Omental fat pad (tissue), 4 donors: ENCODE results near the gene CAMSAP3. TPM values are rescaled to one million over a fixed set of nuclear protein-coding genes. Genes with fewer than 3 reads are reported as not detected.

ENCODE experiments used
- ATAC-seq: fragments of 150-250 bp; one replicate; pipeline ENCODE4 v1.9.1; 2016; ENCODE audit warnings: mild to moderate bottlenecking, moderate library complexity; ENCODE audit not compliant: low FRiP score
- DNase-seq: peaks from one replicate; pipeline ENCODE4 v3.0.0-alpha.2; 2019; ENCODE audit warnings: low spot score
- total RNA-seq, 4 donors: library from RNA; depleted of rRNA; stranded (reverse); fragments of >200 nt; gene quantifications; one replicate each; pipeline ENCODE4 v1.1.0, GENCODE V29; 2016
- TF ChIP-seq, protein P1 (sequence below), 3 donors: fragments of 450-650 bp; IDR thresholded peaks; one replicate each; pipeline ENCODE4 v1.5.1; 2016 to 2017; ENCODE audit warnings: antibody characterized with exemption in 3 of 3, mild to moderate bottlenecking in 3 of 3, moderate library complexity in 2 of 3

The CAMSAP3 gene
- total RNA-seq, 4 donors from 2014 or later: 0.36 to 1.0 (median 0.69) TPM; not detected in 1

GRCh38 chr19:7644550-7644877 is 48.9 kb downstream of the CAMSAP3 start:
- TF ChIP-seq, protein P1, sequence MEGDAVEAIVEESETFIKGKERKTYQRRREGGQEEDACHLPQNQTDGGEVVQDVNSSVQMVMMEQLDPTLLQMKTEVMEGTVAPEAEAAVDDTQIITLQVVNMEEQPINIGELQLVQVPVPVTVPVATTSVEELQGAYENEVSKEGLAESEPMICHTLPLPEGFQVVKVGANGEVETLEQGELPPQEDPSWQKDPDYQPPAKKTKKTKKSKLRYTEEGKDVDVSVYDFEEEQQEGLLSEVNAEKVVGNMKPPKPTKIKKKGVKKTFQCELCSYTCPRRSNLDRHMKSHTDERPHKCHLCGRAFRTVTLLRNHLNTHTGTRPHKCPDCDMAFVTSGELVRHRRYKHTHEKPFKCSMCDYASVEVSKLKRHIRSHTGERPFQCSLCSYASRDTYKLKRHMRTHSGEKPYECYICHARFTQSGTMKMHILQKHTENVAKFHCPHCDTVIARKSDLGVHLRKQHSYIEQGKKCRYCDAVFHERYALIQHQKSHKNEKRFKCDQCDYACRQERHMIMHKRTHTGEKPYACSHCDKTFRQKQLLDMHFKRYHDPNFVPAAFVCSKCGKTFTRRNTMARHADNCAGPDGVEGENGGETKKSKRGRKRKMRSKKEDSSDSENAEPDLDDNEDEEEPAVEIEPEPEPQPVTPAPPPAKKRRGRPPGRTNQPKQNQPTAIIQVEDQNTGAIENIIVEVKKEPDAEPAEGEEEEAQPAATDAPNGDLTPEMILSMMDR (IDR thresholded peaks at IDR 0.05): no peak
- DNase-seq (no peak), ATAC-seq (no peak)

DNA sequence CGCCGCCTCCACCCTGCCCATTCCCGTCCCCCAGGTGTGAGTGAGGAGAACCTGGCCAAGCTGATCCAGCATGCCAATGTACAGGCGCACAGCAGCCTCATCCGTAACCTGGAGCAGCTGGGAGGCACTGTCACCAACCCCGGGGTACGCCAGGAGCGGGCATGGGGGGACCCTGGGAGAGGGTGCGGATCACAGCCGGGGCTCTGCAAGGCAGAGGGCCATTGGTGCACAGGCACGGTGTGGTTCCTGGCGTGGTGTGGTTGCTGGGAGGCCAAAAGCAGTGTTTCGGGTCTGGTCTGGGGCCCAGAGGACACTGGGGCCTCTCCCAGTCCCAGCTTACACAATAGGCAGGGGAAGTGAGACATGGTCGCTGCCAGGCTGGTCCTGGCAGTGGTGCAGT is 49.5 kb downstream of the CAMSAP3 start:
- DNase-seq (no peak), ATAC-seq (peak; percentile 29)
- TF ChIP-seq, protein P1 (IDR thresholded peaks at IDR 0.05): no peak

DNA sequence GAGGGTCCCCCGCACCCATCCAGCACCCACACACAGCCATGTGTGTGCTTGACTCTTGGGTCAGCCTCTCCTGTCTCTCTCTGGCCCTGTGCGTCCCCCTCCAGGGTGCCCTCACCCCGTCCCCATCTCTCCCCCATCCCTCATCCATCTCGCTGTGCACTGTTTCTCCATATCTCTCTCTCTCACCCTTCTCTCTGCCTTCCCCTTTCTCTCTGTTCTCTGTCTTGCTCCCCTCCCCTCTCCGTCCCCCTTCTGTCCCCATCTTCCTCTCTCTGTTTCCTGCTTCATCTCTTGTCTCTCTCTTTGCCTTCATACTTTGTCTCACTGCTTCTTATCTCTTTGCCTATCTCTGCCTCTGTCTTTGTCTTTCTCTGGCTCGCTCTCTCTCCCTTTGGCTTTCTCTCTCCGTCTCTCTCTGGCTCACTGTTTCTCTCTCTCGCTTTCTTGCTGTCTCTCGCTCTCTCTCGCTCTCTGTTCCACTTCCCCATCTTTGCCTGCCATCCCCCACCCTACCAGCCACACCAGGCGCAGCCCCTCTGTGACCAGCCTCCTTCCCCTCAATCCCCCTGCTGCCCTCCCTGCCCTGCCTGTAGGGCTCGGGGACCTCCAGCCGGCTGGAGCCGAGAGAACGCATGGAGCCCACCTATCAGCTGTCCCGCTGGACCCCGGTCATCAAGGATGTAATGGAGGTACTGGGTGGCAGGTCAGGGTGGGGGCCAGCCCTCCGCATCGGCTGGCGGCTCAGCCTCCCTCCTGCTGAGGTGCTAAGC is 50.2 kb downstream of the CAMSAP3 start:
- DNase-seq (no peak), ATAC-seq (no peak)
- TF ChIP-seq, protein P1 (IDR thresholded peaks at IDR 0.05): no peak

DNA sequence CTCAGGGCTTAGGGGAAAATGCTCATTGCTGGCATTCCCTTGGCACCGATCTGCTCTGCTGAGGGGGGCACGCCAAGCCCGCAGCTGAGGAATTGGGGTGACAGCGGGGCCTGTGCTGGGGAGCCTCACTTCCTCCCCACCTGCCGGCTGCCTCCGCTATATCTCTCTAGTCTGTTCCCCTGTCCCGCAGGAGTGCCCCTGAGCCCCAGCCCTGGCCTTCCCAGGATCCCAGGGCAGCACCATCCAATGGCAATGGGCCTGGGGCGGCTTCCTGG is 50.7 kb downstream of the CAMSAP3 start:
- TF ChIP-seq, protein P1 (IDR thresholded peaks at IDR 0.05): no peak
- no peak for ATAC-seq
- DNase-seq: no peak

GRCh38 chr19:7647156-7647555 is 51.5 kb downstream of the CAMSAP3 start:
- TF ChIP-seq, protein P1 (IDR thresholded peaks at IDR 0.05): no peak
- DNase-seq (no peak), ATAC-seq (no peak)

DNA sequence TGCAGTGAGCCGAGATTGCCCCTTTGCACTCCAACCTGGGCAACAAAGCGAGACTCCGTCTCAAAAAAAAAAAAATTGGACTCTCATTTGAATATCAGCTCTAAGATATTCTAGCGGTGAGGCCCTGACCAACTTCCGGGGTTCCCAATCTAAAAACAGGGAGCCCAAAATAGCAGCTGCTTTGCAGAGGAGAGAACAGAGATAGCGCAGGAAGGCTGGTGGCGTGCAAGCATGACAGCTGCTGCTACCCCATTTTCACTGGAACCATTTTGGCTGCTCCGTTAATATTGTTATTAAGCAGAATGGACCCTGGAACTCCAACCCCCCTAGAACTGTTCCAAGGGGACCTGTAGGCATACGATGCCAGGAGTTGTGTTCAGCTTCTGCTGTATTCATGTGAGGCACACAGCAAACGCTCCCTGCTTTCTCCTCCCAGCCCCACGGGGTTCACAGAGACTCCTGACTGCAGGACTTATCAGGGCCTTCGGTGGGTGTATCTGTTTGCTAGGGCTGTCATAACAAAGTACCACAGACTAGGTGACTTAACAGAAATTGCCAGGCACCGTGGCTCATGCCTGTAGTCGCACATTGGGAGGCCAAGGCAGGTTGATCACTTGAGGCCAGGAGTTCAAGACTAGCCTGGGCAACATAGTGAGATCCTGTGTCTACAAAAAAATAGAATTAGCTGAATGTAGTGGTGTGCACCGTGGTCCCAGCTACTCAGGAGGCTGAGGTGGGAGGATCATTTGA is 52.8 kb downstream of the CAMSAP3 start:
- ATAC-seq (no peak), DNase-seq (no peak)
- TF ChIP-seq, protein P1 (IDR thresholded peaks at IDR 0.05): no peak

GRCh38 chr19:7650148-7650547 is 54.5 kb downstream of the CAMSAP3 start:
- TF ChIP-seq, protein P1 (IDR thresholded peaks at IDR 0.05): no peak
- DNase-seq: no peak
- no peak for ATAC-seq
